B cell (primary cell): ENCODE results near the gene PIP5KL1.

Experiments used
- EZH2 ChIP-seq: IDR thresholded peaks from 2 replicates; pipeline ENCODE4 v1.6.1; 2012; ENCODE audit warnings: borderline replicate concordance, low read depth, mild to moderate bottlenecking, moderate library complexity, low read length; ENCODE audit not compliant: insufficient read depth, poor library complexity, severe bottlenecking
- TF ChIP-seq, protein P1 (sequence below): fragments of 200-600 bp; IDR thresholded peaks from one replicate; pipeline ENCODE4 v1.8.0; 2022; ENCODE audit warnings: antibody characterized with exemption, mild to moderate bottlenecking

DNA sequence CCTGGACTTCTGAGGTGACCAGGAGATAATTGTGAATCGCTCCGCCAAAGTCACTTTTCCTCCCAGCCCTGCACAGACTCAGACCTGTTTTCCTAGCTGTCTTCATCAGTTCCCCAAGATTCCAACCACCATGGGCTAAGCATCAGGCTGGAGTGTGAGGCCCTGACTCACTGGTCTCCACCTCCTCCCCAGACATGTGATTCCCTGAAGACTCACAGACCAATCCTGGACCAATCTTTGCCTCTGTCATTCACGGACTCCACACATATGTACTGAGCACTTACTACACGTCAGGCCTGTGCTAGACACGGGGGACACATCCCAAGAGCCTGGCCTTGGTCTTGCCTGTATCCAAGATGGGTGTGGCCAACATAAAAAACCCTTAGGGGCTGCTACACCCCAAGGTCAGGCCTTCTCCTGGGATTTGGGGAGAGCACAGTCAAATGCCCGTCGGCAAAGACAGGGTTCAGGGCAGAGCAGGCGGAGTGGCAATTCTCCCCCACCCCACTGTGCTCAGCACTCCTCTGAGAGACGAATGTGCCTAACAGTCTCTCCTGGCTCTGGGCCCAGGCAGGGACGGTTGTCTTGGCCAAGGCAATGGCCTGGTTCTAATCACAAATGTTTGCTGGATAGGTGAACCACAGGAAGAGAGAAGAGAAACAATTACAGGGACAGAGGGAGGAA, 38.3 kb upstream of the PIP5KL1 start:
- TF ChIP-seq, protein P1, sequence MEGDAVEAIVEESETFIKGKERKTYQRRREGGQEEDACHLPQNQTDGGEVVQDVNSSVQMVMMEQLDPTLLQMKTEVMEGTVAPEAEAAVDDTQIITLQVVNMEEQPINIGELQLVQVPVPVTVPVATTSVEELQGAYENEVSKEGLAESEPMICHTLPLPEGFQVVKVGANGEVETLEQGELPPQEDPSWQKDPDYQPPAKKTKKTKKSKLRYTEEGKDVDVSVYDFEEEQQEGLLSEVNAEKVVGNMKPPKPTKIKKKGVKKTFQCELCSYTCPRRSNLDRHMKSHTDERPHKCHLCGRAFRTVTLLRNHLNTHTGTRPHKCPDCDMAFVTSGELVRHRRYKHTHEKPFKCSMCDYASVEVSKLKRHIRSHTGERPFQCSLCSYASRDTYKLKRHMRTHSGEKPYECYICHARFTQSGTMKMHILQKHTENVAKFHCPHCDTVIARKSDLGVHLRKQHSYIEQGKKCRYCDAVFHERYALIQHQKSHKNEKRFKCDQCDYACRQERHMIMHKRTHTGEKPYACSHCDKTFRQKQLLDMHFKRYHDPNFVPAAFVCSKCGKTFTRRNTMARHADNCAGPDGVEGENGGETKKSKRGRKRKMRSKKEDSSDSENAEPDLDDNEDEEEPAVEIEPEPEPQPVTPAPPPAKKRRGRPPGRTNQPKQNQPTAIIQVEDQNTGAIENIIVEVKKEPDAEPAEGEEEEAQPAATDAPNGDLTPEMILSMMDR, result no peak
- TF ChIP-seq EZH2, result no peak
